ENCODE data around the gene PALMD. TPM values are rescaled to one million over a fixed set of nuclear protein-coding genes. Genes with fewer than 3 reads are reported as not detected.

PALMD gene
- total RNA-seq, 1 experiment from 2014 or later = 8.0 TPM

DNA sequence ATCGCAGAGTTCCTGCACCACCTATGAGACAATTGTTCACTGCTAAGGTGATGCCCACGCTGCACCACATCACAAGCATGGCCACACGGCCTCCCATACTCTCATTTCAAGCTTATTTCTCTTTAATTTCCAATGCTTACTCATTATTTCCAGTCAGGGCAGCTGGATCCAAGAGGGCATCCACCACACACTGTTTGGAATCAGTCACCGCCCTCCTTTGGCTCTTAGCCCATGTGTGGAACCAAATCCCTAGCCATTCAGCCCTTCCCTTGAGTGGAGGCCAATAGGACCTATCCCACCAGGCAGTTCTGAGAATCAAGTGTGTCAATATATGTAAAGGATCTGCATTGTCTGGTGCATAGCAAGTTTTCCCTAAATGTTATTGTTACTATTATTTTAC is 26.3 kb upstream of the PALMD start:
- POLR2A ChIA-PET (ENCODE audit: unreplicated experiment) = no interaction called here
- Histone ChIP-seq H2AFZ (ENCODE audit: low read length) (no peak overlapping the region), H3F3A (ENCODE audit: low read length, unreplicated experiment) (no peaks in the 10 kb centered on the region), H3K27me3 (ENCODE audit: low read length) (no peaks in the 10 kb centered on the region), H3K4me1 (ENCODE audit: insufficient read depth, low read length) (no peaks in the 10 kb centered on the region), H3K9me2 (replicated peaks; ENCODE audit: low read length) (no peaks in the 10 kb centered on the region), H3K36me3 (ENCODE audit: low read depth, low read length) (no peaks in the 10 kb centered on the region), H3K9me3 (ENCODE audit: low read length) (no peaks in the 10 kb centered on the region), H3K9ac (ENCODE audit: low read length) (no peak overlapping the region), H4K20me1 (ENCODE audit: low read length) (no peaks in the 10 kb centered on the region), H3K4me3 (ENCODE audit: low read length) (no peak overlapping the region), H3K4me2 (ENCODE audit: low read length) (no peak overlapping the region), H3K79me2 (ENCODE audit: low read length) (no peaks in the 10 kb centered on the region), H3K27ac (ENCODE audit: low read length) (no peak overlapping the region)
- intact Hi-C loops (cut with micrococcal nuclease) = no loop called here
- no peak for TF ChIP-seq EZH2phosphoT487 (IDR thresholded peaks at IDR 0.05; ENCODE audit: borderline replicate concordance, low read length)
- TF ChIP-seq EZH2 (IDR thresholded peaks at IDR 0.05; ENCODE audit: low read length, unreplicated experiment) = no peak
- TF ChIP-seq, protein P1, sequence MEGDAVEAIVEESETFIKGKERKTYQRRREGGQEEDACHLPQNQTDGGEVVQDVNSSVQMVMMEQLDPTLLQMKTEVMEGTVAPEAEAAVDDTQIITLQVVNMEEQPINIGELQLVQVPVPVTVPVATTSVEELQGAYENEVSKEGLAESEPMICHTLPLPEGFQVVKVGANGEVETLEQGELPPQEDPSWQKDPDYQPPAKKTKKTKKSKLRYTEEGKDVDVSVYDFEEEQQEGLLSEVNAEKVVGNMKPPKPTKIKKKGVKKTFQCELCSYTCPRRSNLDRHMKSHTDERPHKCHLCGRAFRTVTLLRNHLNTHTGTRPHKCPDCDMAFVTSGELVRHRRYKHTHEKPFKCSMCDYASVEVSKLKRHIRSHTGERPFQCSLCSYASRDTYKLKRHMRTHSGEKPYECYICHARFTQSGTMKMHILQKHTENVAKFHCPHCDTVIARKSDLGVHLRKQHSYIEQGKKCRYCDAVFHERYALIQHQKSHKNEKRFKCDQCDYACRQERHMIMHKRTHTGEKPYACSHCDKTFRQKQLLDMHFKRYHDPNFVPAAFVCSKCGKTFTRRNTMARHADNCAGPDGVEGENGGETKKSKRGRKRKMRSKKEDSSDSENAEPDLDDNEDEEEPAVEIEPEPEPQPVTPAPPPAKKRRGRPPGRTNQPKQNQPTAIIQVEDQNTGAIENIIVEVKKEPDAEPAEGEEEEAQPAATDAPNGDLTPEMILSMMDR (conservative IDR thresholded peaks at IDR 0.05; ENCODE audit: low read depth, low read length) = no peak
- no peak for DNase-seq
- BruUV-seq (replicated peaks) = no TSS peak
- CTCF ChIA-PET = no interaction called here
- ATAC-seq = no peak

DNA sequence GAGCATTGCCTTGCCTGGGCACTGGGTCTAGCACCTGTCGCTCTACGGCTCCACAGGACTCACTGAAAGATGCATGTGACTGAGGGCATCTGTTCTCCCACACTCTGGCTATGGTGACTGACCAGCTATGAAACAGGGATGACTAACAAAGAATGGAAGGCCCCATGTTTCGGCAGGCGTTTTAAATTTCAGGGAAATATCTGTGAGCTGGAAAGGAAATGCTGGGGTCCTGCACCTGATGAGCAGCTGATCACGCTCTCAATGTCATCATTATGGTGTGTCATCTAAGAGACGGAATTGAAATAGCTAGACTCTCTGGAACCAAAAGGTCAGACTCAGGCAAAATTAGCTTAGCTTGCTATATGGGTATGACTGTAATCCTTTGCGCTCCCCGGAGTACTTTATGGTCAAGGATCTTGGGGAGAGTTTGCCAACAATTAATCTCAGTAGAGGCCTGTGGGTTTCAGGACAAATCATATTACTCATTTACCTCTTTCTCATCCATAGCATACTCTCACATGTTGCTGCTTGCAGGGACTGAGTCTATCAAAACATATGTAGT is 24.5 kb upstream of the PALMD start:
- no peak overlapping the region for H3K27ac ChIP-seq (ENCODE audit: low read length)
- H3K79me2 ChIP-seq (ENCODE audit: low read length) = no peaks in the 10 kb centered on the region
- DNase-seq = no peak
- H3K9ac ChIP-seq (ENCODE audit: low read length) = no peak overlapping the region
- no TSS peak for BruUV-seq (replicated peaks)
- ATAC-seq = no peak
- no peak overlapping the region for H3K4me2 ChIP-seq (ENCODE audit: low read length)
- H3F3A ChIP-seq (ENCODE audit: low read length, unreplicated experiment) = no peaks in the 10 kb centered on the region
- no peaks in the 10 kb centered on the region for H3K9me3 ChIP-seq (ENCODE audit: low read length)
- H2AFZ ChIP-seq (ENCODE audit: low read length) = no peak overlapping the region
- no peaks in the 10 kb centered on the region for H3K4me1 ChIP-seq (ENCODE audit: insufficient read depth, low read length)
- TF ChIP-seq, protein P1 (conservative IDR thresholded peaks at IDR 0.05; ENCODE audit: low read depth, low read length) = no peak
- TF ChIP-seq EZH2phosphoT487 (IDR thresholded peaks at IDR 0.05; ENCODE audit: borderline replicate concordance, low read length) (no peak), EZH2 (IDR thresholded peaks at IDR 0.05; ENCODE audit: low read length, unreplicated experiment) (no peak)
- H3K27me3 ChIP-seq (ENCODE audit: low read length) = no peaks in the 10 kb centered on the region
- intact Hi-C loops (cut with micrococcal nuclease) = no loop called here
- POLR2A ChIA-PET (ENCODE audit: unreplicated experiment) = no interaction called here
- no peak overlapping the region for H3K4me3 ChIP-seq (ENCODE audit: low read length)
- CTCF ChIA-PET = no interaction called here
- H4K20me1 ChIP-seq (ENCODE audit: low read length) = no peaks in the 10 kb centered on the region
- H3K36me3 ChIP-seq (ENCODE audit: low read depth, low read length) = no peaks in the 10 kb centered on the region
- 0 out of 2 replicates have a peak, but pooled peaks cover 3% of the 10 kb centered on the region for H3K9me2 ChIP-seq (replicated peaks; ENCODE audit: low read length)

DNA sequence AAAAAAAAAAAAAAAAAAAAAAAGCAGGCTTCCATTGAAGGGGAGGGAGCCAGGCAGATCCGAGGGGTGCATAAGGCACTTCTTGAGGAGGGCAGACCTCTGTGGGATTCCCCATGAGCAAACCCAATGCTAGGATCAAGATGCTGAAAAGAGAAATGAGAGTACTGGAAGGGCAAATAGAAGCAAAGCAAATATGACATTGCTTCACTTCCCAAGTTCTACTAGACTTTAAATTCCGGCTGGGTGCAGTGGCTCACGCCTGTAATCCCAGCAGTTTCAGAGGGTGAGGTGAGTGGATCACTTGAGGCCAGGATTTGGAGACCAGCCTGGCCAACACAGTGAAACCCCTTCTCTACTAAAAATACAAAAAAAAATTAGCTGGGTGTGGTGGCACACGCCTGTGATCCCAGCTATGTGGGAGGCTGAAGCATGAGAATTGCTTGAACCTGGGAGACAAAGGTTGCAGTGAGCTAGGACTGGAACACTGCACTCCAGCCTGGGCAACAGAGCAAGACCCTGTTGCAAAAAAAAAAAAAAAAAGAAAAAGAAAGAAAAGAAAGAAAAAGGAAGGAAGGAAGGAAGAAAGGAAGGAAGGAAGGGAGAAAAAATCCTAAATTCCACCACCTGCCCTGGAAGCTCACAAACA is 23.1 kb upstream of the PALMD start:
- TF ChIP-seq, protein P1 (conservative IDR thresholded peaks at IDR 0.05; ENCODE audit: low read depth, low read length) = no peak
- DNase-seq (no peak), ATAC-seq (no peak)
- Histone ChIP-seq H3K27ac (ENCODE audit: low read length) (no peak overlapping the region), H4K20me1 (ENCODE audit: low read length) (no peaks in the 10 kb centered on the region), H3K36me3 (ENCODE audit: low read depth, low read length) (no peaks in the 10 kb centered on the region), H3K4me3 (ENCODE audit: low read length) (no peak overlapping the region), H2AFZ (ENCODE audit: low read length) (no peak overlapping the region), H3K9ac (ENCODE audit: low read length) (no peak overlapping the region), H3K27me3 (ENCODE audit: low read length) (no peaks in the 10 kb centered on the region), H3K9me2 (replicated peaks; ENCODE audit: low read length) (0 out of 2 replicates have a peak, but pooled peaks cover 3% of the 10 kb centered on the region), H3K9me3 (ENCODE audit: low read length) (no peaks in the 10 kb centered on the region), H3K79me2 (ENCODE audit: low read length) (no peaks in the 10 kb centered on the region), H3K4me2 (ENCODE audit: low read length) (no peak overlapping the region), H3K4me1 (ENCODE audit: insufficient read depth, low read length) (no peaks in the 10 kb centered on the region), H3F3A (ENCODE audit: low read length, unreplicated experiment) (no peaks in the 10 kb centered on the region)
- ChIA-PET POLR2A (ENCODE audit: unreplicated experiment) (no interaction called here), CTCF (no interaction called here)
- BruUV-seq (replicated peaks) = no TSS peak
- intact Hi-C loops (cut with micrococcal nuclease) = no loop called here

Data from PC-3 (cell line).